ENCODE data around the gene KAZN. TPM values are rescaled to one million over a fixed set of nuclear protein-coding genes. Genes with fewer than 3 reads are reported as not detected.

KAZN gene
- polyA plus RNA-seq, 4 donors: 3.0 to 39.5 (median 4.4) TPM

DNA sequence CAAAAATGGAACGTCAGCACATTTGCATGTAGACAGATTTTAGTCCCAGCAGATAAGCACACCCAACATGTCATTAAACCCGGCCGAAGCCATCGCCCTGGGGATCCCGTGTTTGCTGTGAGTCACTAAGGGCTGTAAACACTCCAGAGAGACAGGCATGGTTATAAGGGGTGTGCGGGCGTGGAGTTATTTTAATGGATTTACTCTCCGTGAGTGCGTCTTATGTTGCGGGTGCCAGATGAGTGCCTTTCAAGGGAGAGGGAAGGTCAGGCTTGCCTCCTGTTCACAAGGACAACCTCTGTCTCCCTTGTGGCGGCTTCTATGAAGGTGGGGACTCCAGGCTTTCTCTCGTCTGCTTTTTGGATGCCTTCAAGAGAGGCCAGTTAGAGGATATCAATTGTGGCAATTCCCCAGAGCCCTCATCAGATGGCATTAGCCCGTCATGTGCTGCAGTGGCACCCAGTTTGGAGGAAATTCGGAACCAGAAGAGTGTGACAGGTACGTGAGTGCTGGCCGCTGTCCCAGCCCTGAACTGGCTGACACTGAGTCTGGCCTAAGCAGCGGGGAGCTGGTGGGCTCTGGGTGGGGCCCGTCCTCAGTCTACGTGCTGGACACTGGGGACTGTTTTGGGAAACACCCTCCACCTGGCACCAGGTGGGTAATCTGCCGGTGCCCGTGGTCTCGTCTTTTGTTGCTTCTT lies 331.2 kb downstream of the KAZN start:
- H3K9me3 ChIP-seq (ENCODE audit: control insufficient read depth in 2 of 2, insufficient read depth in 1 of 2, low read depth in 1 of 2, low read length in 1 of 2): no peaks in the 10 kb centered on the region
- peaks cover 3 to 5% (median 5%) of the 10 kb centered on the region in 3 donors for H3K27me3 ChIP-seq (ENCODE audit: control insufficient read depth in 3 of 3, insufficient read depth in 3 of 3, low read length in 3 of 3)
- DNase-seq (peak; percentile 91 to 95), FAIRE-seq (no peak)
- H3K4me1 ChIP-seq (ENCODE audit: control insufficient read depth in 3 of 3, insufficient read depth in 2 of 3, low read depth in 1 of 3, low read length in 2 of 3): peaks cover 0 to 36% (median 7%) of the 10 kb centered on the region in 3 donors
- peaks cover 0 to 15% (median 0%) of the 10 kb centered on the region in 3 donors for H3K36me3 ChIP-seq (ENCODE audit: control insufficient read depth in 3 of 3, insufficient read depth in 2 of 3, low read depth in 1 of 3, low read length in 3 of 3)
- peak overlapping the region in 1 of 3 donors; percentile 17 for H3K4me3 ChIP-seq (ENCODE audit: low read depth in 1 of 3, low read length in 3 of 3)
- peak overlapping the region in 2 of 3 donors; percentile 21 to 80 for H3K27ac ChIP-seq (ENCODE audit: low read depth in 1 of 3, low read length in 2 of 3)
- 32 to 63% (median 47%) methylated on average over 22 of the region's 22 CpGs for WGBS, 3 donors

DNA sequence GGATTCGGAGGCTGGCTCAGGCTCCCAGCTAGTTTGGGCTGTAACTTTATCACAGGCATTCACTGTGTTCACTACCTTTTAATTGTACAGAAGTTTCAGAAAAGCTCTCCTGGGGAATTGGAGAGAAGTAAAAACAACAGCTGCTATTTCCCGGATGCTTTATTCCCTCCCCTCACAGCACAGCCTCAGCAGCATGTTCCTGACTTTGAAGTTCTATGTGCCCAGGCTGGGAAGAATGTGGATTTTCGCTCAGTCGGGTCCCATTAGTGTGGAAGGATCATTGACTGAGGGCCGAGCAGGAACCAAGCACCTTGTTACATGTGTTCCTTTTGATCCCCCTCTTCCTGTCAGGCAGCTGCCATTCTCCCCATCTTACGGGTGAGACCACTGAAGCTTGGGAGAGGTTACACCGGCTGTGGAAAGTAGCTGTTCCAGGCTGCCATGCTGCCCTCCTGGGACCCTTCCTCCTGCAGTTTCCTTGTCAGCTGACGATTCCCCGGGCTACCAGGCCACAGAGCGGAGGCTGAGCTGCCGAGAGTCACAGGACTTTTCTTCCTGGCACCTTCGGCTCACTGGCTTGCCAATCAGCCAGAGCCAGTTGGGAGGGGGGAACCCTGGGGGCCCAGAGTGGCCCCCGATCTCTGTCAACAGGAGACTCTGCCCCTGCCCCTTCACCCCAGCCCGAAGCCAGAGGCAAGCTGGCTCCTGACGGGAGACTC lies 331.9 kb downstream of the KAZN start:
- H3K4me1 ChIP-seq (ENCODE audit: control insufficient read depth in 3 of 3, insufficient read depth in 2 of 3, low read depth in 1 of 3, low read length in 2 of 3): peaks cover 0 to 31% (median 3%) of the 10 kb centered on the region in 3 donors
- no peak overlapping the region for H3K4me3 ChIP-seq (ENCODE audit: low read depth in 1 of 3, low read length in 3 of 3)
- DNase-seq: no peak
- no peaks in the 10 kb centered on the region for H3K9me3 ChIP-seq (ENCODE audit: control insufficient read depth in 2 of 2, insufficient read depth in 1 of 2, low read depth in 1 of 2, low read length in 1 of 2)
- FAIRE-seq: no peak
- peak overlapping the region in 1 of 3 donors; percentile 80 for H3K27ac ChIP-seq (ENCODE audit: low read depth in 1 of 3, low read length in 2 of 3)
- WGBS, 3 donors: 81 to 90% (median 87%) methylated on average over 15 of the region's 15 CpGs
- H3K27me3 ChIP-seq (ENCODE audit: control insufficient read depth in 3 of 3, insufficient read depth in 3 of 3, low read length in 3 of 3): peaks cover 2 to 5% (median 5%) of the 10 kb centered on the region in 3 donors
- peaks cover 0 to 15% (median 0%) of the 10 kb centered on the region in 3 donors for H3K36me3 ChIP-seq (ENCODE audit: control insufficient read depth in 3 of 3, insufficient read depth in 2 of 3, low read depth in 1 of 3, low read length in 3 of 3)

DNA sequence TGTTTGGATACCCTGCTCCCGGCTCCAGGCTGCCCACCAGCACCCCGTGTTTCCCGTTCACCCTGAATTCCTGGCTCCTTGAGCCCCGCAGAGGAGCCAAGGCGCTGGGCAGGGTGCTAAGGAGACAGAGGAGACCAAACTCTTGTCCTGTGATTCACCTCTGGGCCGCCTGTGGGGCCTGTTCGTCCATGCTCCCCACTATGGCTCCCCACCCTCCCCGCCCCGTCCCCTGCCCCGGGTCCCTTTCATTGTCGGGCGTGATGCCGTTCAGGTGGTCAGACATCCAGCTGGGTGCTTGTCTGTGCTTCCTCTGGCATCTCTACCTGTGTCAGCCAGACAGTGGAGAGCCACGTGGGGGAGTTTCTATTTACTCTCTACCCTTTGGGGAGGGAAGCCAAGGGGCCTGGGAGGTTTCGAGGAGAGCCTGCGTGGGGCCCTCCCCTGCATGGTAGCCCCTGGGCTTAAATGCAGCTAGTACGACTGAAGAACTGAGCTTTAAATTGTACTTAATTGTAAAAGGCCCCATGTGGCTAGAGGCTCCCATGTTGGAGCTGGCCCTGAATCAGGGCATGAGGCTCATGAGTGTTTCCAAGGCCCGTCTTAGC lies 333.7 kb downstream of the KAZN start:
- 93 to 94% (median 94%) methylated on average over 15 to 18 of the region's 18 CpGs for WGBS, 3 donors
- no peak overlapping the region for H3K27ac ChIP-seq (ENCODE audit: low read depth in 1 of 3, low read length in 2 of 3)
- H3K4me1 ChIP-seq (ENCODE audit: control insufficient read depth in 3 of 3, insufficient read depth in 2 of 3, low read depth in 1 of 3, low read length in 2 of 3): peaks cover 0 to 38% (median 2%) of the 10 kb centered on the region in 3 donors
- H3K27me3 ChIP-seq (ENCODE audit: control insufficient read depth in 3 of 3, insufficient read depth in 3 of 3, low read length in 3 of 3): peaks cover 0 to 5% (median 2%) of the 10 kb centered on the region in 3 donors
- H3K4me3 ChIP-seq (ENCODE audit: low read depth in 1 of 3, low read length in 3 of 3): no peak overlapping the region
- peaks cover 0 to 17% (median 0%) of the 10 kb centered on the region in 3 donors for H3K36me3 ChIP-seq (ENCODE audit: control insufficient read depth in 3 of 3, insufficient read depth in 2 of 3, low read depth in 1 of 3, low read length in 3 of 3)
- no peaks in the 10 kb centered on the region for H3K9me3 ChIP-seq (ENCODE audit: control insufficient read depth in 2 of 2, insufficient read depth in 1 of 2, low read depth in 1 of 2, low read length in 1 of 2)
- DNase-seq (no peak), FAIRE-seq (no peak)

DNA sequence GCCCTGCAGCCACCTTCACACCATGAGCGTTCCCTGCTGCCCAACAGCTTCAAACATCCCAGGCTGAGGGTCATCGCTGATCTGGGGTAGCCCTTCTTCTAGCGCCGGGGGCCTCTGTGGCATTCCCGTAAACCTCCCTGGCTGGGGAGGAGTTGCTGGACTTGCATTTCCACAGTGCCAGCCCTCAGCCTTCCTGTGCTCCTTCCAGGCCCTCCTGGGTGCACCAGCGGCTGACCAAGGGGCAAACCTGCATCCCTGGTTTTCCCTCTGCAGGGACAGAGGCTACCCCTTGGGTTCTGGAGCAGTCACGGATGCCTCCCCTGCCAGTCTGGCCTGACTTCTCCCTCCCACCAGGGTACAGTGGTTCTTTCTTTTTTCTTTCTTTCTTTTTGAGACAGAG lies 336.4 kb downstream of the KAZN start:
- Histone ChIP-seq H3K27me3 (ENCODE audit: control insufficient read depth in 3 of 3, insufficient read depth in 3 of 3, low read length in 3 of 3) (no peaks in the 10 kb centered on the region), H3K4me1 (ENCODE audit: control insufficient read depth in 3 of 3, insufficient read depth in 2 of 3, low read depth in 1 of 3, low read length in 2 of 3) (peaks cover 0 to 39% (median 0%) of the 10 kb centered on the region in 3 donors), H3K4me3 (ENCODE audit: low read depth in 1 of 3, low read length in 3 of 3) (no peak overlapping the region), H3K9me3 (ENCODE audit: control insufficient read depth in 2 of 2, insufficient read depth in 1 of 2, low read depth in 1 of 2, low read length in 1 of 2) (no peaks in the 10 kb centered on the region), H3K36me3 (ENCODE audit: control insufficient read depth in 3 of 3, insufficient read depth in 2 of 3, low read depth in 1 of 3, low read length in 3 of 3) (peaks cover 0 to 17% (median 0%) of the 10 kb centered on the region in 3 donors), H3K27ac (ENCODE audit: low read depth in 1 of 3, low read length in 2 of 3) (no peak overlapping the region)
- WGBS, 3 donors: 91 to 92% (median 92%) methylated on average over 7 of the region's 7 CpGs
- FAIRE-seq (no peak), DNase-seq (no peak)

DNA sequence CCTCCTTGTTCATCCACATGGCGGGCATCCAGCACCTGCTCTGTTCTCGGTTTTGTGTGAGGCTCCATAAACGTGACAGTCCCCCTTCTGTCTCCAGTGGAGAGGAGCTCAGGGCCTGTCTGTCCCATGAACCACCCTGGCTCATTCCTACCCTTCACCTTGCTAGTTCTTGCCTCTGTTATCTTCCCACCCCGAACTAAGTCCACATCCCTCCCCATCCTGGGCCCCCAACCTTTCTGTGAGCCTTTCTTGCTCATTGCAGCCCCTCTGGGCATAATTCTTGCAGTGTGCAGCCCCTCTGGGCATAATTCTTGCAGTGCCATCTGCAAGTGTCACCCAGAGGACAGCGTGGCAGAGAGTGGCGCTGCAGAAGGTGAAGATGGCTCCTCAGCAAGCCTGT lies 338.3 kb downstream of the KAZN start:
- no peak for FAIRE-seq
- Histone ChIP-seq H3K4me1 (ENCODE audit: control insufficient read depth in 3 of 3, insufficient read depth in 2 of 3, low read depth in 1 of 3, low read length in 2 of 3) (peaks cover 0 to 30% (median 0%) of the 10 kb centered on the region in 3 donors), H3K27me3 (ENCODE audit: control insufficient read depth in 3 of 3, insufficient read depth in 3 of 3, low read length in 3 of 3) (no peaks in the 10 kb centered on the region), H3K9me3 (ENCODE audit: control insufficient read depth in 2 of 2, insufficient read depth in 1 of 2, low read depth in 1 of 2, low read length in 1 of 2) (no peaks in the 10 kb centered on the region), H3K36me3 (ENCODE audit: control insufficient read depth in 3 of 3, insufficient read depth in 2 of 3, low read depth in 1 of 3, low read length in 3 of 3) (peaks cover 0 to 6% (median 0%) of the 10 kb centered on the region in 3 donors), H3K4me3 (ENCODE audit: low read depth in 1 of 3, low read length in 3 of 3) (no peak overlapping the region), H3K27ac (ENCODE audit: low read depth in 1 of 3, low read length in 2 of 3) (peak overlapping the region in 1 of 3 donors; percentile 57)
- 67 to 75% (median 71%) methylated on average over 6 of the region's 6 CpGs for WGBS, 3 donors
- DNase-seq: peak in 1 of 2 donors; percentile 57

DNA sequence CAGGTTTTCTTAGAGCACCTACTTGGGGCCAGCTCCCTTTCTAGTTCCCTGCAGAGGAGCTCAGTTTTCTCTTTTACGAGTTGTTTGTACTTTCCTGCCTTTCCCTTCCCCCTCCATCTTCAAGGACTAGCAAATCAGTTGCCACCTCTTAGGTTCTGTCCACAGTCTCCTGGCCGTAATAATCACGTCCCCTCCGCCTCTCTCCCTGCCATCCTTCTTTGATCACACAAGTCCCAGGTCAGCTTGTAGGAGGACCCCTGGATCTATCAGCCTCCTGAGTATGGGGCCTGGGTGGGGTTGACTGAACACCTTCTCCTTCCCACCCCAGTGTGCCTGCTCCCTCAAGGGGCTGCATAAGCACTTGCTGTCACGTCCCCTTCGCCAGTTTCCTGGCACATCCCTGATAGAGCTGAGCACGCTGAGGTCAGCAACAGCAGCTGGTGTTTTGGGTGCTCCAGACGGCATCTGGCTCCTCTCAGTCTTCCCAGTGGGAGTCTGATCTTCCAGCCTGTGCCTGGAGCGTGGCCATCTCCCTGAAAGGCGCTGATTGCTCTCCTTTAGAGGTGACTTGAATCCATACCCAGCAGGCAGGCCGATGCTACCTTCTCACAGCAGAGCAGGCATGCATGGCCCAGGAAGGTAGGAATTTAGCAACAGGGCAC lies 338.9 kb downstream of the KAZN start:
- FAIRE-seq (no peak), DNase-seq (no peak)
- Histone ChIP-seq H3K4me1 (ENCODE audit: control insufficient read depth in 3 of 3, insufficient read depth in 2 of 3, low read depth in 1 of 3, low read length in 2 of 3) (peaks cover 0 to 30% (median 0%) of the 10 kb centered on the region in 3 donors), H3K36me3 (ENCODE audit: control insufficient read depth in 3 of 3, insufficient read depth in 2 of 3, low read depth in 1 of 3, low read length in 3 of 3) (peaks cover 0 to 9% (median 0%) of the 10 kb centered on the region in 3 donors), H3K27me3 (ENCODE audit: control insufficient read depth in 3 of 3, insufficient read depth in 3 of 3, low read length in 3 of 3) (no peaks in the 10 kb centered on the region), H3K9me3 (ENCODE audit: control insufficient read depth in 2 of 2, insufficient read depth in 1 of 2, low read depth in 1 of 2, low read length in 1 of 2) (no peaks in the 10 kb centered on the region), H3K4me3 (ENCODE audit: low read depth in 1 of 3, low read length in 3 of 3) (no peak overlapping the region), H3K27ac (ENCODE audit: low read depth in 1 of 3, low read length in 2 of 3) (peak overlapping the region in 1 of 3 donors; percentile 45)
- WGBS, 3 donors: 87 to 89% (median 89%) methylated on average over 11 of the region's 11 CpGs

DNA sequence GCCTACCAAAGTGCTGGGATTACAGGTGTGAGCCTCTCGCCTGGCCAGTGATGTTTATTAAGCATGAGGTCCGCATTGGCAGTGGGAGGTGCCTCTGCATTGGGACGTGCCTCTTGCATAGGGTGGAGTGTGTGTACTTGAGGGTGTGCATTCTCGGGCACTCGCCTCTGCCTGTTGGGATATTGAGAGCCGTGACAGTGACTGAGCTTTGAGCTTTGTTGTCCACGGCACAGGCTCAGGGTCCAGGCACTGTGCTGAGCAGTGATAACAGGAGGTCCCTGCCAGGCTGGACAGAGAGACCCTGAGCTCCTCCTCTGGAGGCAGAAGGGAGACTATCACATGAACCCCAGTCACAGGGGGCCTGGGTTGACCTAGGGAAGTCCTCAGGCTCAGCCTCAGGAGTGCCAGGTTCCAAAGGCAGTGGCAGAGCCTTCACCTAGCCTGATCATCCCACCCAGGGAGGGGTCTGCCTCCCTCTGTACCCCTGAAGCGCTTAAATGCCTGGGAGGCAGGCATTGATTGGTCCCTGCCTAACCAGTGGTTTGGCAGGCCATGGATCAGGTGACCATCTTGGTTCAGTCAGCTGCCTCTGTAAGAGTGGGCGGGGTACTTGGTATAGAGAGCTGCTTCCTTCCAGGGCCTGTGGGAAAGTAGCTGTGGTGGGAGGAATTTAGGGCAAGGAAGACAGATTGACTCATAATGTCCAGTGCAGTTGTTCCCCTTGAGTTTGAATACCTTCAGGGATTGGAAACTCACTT lies 341.2 kb downstream of the KAZN start:
- H3K27me3 ChIP-seq (ENCODE audit: control insufficient read depth in 3 of 3, insufficient read depth in 3 of 3, low read length in 3 of 3): no peaks in the 10 kb centered on the region
- WGBS, 3 donors: 78 to 81% (median 78%) methylated on average over 9 of the region's 9 CpGs
- H3K4me1 ChIP-seq (ENCODE audit: control insufficient read depth in 3 of 3, insufficient read depth in 2 of 3, low read depth in 1 of 3, low read length in 2 of 3): peaks cover 0 to 36% (median 0%) of the 10 kb centered on the region in 3 donors
- no peak overlapping the region for H3K4me3 ChIP-seq (ENCODE audit: low read depth in 1 of 3, low read length in 3 of 3)
- H3K9me3 ChIP-seq (ENCODE audit: control insufficient read depth in 2 of 2, insufficient read depth in 1 of 2, low read depth in 1 of 2, low read length in 1 of 2): no peaks in the 10 kb centered on the region
- peaks cover 0 to 9% (median 0%) of the 10 kb centered on the region in 3 donors for H3K36me3 ChIP-seq (ENCODE audit: control insufficient read depth in 3 of 3, insufficient read depth in 2 of 3, low read depth in 1 of 3, low read length in 3 of 3)
- peak in 1 of 2 donors; percentile 61 for DNase-seq
- no peak for FAIRE-seq
- H3K27ac ChIP-seq (ENCODE audit: low read depth in 1 of 3, low read length in 2 of 3): peak overlapping the region in 1 of 3 donors; percentile 33

Data from small intestine (tissue), 7 donors.